ENCODE results near the gene MCAT. TPM values are rescaled to one million over a fixed set of nuclear protein-coding genes. Genes with fewer than 3 reads are reported as not detected.
A peak's percentile ranks its signal among the peaks of the same experiment; 100 is the strongest.

MCAT gene
- total RNA-seq, 2 donors from 2014 or later: 17.1 to 19.9 TPM

GRCh38 chr22:43160497-43161126 is 17.4 kb upstream of the MCAT start:
- no peaks in the 10 kb centered on the region for H3K27me3 Mint-ChIP-seq (ENCODE audit: insufficient read depth)
- Histone ChIP-seq H3K27me3 (ENCODE audit: control insufficient read depth, insufficient read depth, low read length, poor library complexity, severe bottlenecking) (no peaks in the 10 kb centered on the region), H3K36me3 (ENCODE audit: control insufficient read depth, insufficient read depth, low read length) (no peaks in the 10 kb centered on the region), H3K27ac (ENCODE audit: low read depth, low read length) (no peak overlapping the region), H3K4me1 (ENCODE audit: control insufficient read depth, insufficient read depth, low read length) (no peaks in the 10 kb centered on the region), H3K4me3 (ENCODE audit: low read length) (no peak overlapping the region), H3K9ac (ENCODE audit: extremely low read depth, low read length, poor library complexity, severe bottlenecking) (no peak overlapping the region), H3K9me3 (ENCODE audit: control insufficient read depth, low read length) (no peaks in the 10 kb centered on the region)
- H3K9me3 Mint-ChIP-seq: no peaks in the 10 kb centered on the region
- no peak overlapping the region for H3K4me3 Mint-ChIP-seq
- H3K27ac Mint-ChIP-seq: no peak overlapping the region
- peaks cover 9% of the 10 kb centered on the region for H3K4me1 Mint-ChIP-seq
- no peak for TF ChIP-seq CTCF (conservative IDR thresholded peaks at IDR 0.05)
- 95 to 99% methylated on average over 6 to 8 of the region's 8 CpGs for WGBS, 2 experiments (ENCODE audit: insufficient coverage in 1 of 2, insufficient read length in 1 of 2)
- H3K36me3 Mint-ChIP-seq (ENCODE audit: low read depth): no peaks in the 10 kb centered on the region
- DNase-seq: no peak

- Histone ChIP-seq H3K9ac (ENCODE audit: extremely low read depth, low read length, poor library complexity, severe bottlenecking) (no peak overlapping the region), H3K36me3 (ENCODE audit: control insufficient read depth, insufficient read depth, low read length) (no peaks in the 10 kb centered on the region), H3K4me3 (ENCODE audit: low read length) (no peak overlapping the region), H3K27me3 (ENCODE audit: control insufficient read depth, insufficient read depth, low read length, poor library complexity, severe bottlenecking) (no peaks in the 10 kb centered on the region), H3K27ac (ENCODE audit: low read depth, low read length) (no peak overlapping the region), H3K9me3 (ENCODE audit: control insufficient read depth, low read length) (no peaks in the 10 kb centered on the region), H3K4me1 (ENCODE audit: control insufficient read depth, insufficient read depth, low read length) (no peaks in the 10 kb centered on the region)
- Mint-ChIP-seq H3K27me3 (ENCODE audit: insufficient read depth) (no peaks in the 10 kb centered on the region), H3K4me3 (no peak overlapping the region), H3K27ac (no peak overlapping the region), H3K36me3 (ENCODE audit: low read depth) (no peaks in the 10 kb centered on the region), H3K4me1 (no peaks in the 10 kb centered on the region), H3K9me3 (no peaks in the 10 kb centered on the region)
- TF ChIP-seq CTCF (conservative IDR thresholded peaks at IDR 0.05): peak; percentile 75
- DNase-seq: peak; percentile 86
- WGBS, 2 experiments (ENCODE audit: insufficient coverage in 1 of 2, insufficient read length in 1 of 2): 88 to 92% methylated on average over 9 to 18 of the region's 18 CpGs
Measured at GRCh38 chr22:43159484-43160178, 16.4 kb upstream of the MCAT start.

DNA sequence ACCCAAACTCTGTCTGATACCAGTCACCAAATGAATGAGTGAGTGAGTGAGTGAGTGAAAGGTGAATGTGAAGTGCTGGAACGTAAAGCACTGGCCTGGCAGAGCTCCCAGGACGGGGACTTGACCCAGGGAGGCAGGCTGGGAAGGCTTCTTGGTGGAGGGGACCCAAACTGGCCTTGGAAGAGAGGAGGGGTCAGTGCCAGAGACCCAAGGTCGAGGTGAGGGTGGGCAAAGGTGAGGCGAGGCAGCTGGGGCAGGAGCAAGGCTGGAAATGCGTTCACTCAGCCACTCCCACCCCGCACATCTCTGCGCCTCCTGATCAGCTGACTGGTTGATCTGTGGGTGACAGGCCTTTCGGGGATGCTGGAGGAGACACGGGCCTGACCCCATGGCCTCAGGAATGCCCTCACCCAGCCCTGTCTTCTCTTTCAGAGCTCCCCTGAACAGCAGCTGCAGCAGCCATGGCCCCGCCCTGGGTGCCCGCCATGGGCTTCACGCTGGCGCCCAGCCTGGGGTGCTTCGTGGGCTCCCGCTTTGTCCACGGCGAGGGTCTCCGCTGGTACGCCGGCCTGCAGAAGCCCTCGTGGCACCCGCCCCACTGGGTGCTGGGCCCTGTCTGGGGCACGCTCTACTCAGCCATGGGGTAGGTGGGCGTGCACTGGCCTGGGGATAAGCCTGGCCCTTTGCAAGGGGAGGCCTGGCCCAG is 15.7 kb upstream of the MCAT start:
- Histone ChIP-seq H3K4me3 (ENCODE audit: low read length) (no peak overlapping the region), H3K4me1 (ENCODE audit: control insufficient read depth, insufficient read depth, low read length) (no peaks in the 10 kb centered on the region), H3K36me3 (ENCODE audit: control insufficient read depth, insufficient read depth, low read length) (no peaks in the 10 kb centered on the region), H3K27ac (ENCODE audit: low read depth, low read length) (no peak overlapping the region), H3K27me3 (ENCODE audit: control insufficient read depth, insufficient read depth, low read length, poor library complexity, severe bottlenecking) (no peaks in the 10 kb centered on the region), H3K9me3 (ENCODE audit: control insufficient read depth, low read length) (no peaks in the 10 kb centered on the region), H3K9ac (ENCODE audit: extremely low read depth, low read length, poor library complexity, severe bottlenecking) (no peak overlapping the region)
- no peak for DNase-seq
- H3K4me1 Mint-ChIP-seq: no peaks in the 10 kb centered on the region
- H3K4me3 Mint-ChIP-seq: no peak overlapping the region
- no peaks in the 10 kb centered on the region for H3K9me3 Mint-ChIP-seq
- no peaks in the 10 kb centered on the region for H3K27me3 Mint-ChIP-seq (ENCODE audit: insufficient read depth)
- 93 to 97% methylated on average over 20 to 24 of the region's 24 CpGs for WGBS, 2 experiments (ENCODE audit: insufficient coverage in 1 of 2, insufficient read length in 1 of 2)
- TF ChIP-seq CTCF (conservative IDR thresholded peaks at IDR 0.05): no peak
- peak overlapping the region; percentile 16 for H3K27ac Mint-ChIP-seq
- H3K36me3 Mint-ChIP-seq (ENCODE audit: low read depth): no peaks in the 10 kb centered on the region
